Dermis microvascular lymphatic vessel endothelial cell (primary cell): ENCODE measurements around the gene RHEB. TPM values are rescaled to one million over a fixed set of nuclear protein-coding genes. Genes with fewer than 3 reads are reported as not detected.

Experiments used
- DNase-seq, 2 donors: peaks; one replicate each; pipeline versions ENCODE4 v3.0.0 to v3.0.0-alpha.2; 2010; ENCODE audit warnings: low read depth in 2 of 2
- total RNA-seq: library from RNA; depleted of rRNA; stranded (reverse); fragments of >200 nt; gene quantifications from 2 replicates; pipeline ENCODE4 v1.2.1, GENCODE V29; 2014

RHEB gene
- total RNA-seq, 1 donor from 2014 or later, result 53.4 TPM

DNA sequence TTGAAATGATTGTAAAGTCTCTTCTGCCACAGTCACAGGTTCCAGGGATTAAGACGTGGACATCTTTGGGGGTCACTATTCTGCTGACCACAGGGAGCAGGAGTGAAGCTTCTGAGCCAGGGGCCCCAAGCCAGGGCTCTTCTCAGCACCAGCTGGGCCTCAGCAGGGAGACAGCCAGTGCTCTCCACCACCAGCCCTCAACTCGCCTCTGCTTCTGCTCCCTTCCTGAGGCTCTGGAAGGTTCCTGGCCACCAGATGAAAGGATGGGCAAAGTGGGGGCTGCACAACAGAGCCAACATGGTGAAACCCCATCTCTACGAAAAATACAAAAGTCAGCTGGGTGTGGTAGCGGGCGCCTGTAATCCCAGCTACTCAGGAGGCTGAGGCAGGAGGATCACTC, 68.5 kb downstream of the RHEB start:
- DNase-seq, result no peak

DNA sequence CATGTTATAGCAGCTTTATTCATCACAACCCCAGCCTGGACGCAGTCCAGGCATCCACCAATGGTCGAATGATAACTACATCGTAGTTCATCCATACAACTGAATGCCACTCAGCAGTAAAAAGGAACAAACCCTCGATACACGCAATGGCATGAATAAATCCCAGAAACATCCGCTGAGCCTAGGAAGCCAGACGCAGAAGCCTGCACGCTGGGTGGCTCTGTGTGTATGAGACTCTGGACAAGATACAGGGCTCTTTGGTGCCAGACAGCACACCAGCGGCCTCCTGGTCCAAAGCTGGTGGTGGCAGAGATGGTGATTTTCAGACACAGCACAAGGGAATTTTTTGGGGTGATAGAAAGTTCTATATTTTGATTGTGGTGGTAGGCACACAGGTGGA, 69.7 kb downstream of the RHEB start:
- DNase-seq, result no peak

DNA sequence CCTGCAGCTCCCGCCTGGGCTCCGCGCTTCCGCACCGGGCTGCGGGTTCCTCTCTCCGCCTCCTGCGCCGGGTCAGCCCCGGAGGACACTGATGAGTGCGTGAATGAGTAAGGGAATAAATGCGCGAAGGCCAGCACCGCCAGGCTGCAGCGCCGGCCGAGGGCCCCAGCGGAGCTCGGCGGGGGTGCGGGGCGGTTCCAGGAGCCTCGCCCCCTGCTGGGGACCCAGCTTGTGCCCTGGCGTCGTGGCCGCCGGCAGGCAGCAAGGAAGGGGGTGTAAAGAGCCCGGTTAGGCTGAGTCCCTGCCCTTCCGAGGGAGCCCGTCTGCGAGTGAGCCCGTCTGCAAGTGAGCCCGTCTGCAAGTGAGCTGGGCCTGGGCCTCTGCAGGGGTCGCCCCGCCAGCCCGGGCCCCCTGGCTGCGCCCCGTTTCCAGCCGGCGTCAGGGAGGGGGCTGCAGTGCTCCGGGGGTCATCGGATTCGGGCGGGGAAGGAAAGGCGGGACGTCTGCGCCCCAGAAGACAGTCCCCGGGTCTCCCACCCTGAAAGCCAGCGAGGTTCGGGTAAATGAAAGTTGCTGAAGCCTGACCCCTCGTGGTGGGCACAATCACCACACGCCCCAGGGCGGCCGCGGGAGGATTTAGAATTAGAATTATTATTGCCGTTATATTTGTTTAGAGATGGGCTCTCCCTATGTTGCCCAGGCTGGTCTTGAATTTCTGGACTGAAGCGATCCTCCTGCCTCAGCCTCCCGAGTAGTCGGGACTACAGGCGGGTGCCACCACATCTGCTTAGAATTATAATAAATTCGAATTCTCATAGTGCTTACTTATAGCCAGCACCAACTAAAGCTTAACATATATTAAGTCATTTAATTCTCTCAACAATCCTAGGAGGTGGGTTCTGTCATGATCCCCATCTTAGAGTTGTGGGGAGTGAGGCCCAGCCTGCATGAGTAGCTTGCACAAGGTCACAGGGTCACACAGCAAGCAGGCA, 71.1 kb downstream of the RHEB start:
- DNase-seq, result peak; percentile 25 to 58

DNA sequence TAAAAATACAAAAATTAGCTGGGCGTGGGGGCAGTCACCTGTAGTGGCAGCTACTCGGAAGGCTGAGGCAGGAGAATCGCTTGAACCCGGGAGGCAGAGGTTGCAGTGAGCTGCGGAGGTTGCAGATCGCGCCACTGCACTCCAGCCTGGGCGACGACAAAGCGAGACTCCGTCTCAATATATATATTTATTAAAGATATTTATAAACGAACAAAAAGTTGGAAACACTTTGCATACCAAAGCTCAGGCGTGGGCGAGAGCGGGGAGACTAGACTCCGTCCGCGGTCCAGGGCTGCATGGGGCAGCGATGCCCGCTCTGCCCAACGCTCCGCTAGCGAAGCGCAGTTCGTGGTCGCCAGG, 71.8 kb downstream of the RHEB start:
- DNase-seq, result no peak

DNA sequence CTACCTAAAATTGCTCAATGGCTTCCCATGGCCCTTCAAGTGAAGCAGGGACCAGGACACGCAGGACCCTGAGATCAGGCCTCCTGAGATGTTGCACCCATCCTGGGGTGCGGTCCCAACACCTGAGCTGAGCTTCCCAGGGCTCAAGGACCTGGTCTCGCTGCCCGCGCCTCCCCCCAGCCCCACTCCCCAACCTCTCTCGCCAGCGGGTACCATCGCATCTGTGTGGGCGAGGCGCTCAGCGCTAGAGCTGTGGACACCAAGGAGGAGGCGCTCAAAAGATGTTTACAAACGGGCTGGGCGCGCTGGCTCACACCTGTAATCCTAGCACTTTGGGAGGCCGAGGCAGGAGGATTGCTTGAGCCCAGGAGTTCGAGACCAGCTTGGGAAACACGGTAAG, 72.4 kb downstream of the RHEB start:
- no peak for DNase-seq

DNA sequence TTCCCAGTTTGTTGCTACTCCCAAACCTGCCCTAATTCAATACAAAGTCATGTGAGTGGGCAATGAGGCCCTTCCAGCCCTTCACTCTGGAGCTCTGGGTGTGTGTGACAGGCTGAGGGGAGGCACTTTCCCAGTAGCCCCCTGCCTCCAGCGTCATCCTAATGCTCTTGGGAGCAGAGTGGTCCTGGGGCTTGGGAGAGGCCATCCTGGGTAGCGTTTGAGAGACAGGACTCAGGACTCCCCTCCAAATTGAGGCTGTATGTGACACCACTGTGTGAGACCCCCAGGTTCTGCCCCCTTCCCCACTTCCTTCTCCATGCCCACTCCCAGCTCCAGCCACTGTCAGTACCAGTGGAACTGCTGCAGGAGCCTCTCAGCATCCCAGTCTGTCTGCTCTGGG, 73.3 kb downstream of the RHEB start:
- DNase-seq, result no peak

DNA sequence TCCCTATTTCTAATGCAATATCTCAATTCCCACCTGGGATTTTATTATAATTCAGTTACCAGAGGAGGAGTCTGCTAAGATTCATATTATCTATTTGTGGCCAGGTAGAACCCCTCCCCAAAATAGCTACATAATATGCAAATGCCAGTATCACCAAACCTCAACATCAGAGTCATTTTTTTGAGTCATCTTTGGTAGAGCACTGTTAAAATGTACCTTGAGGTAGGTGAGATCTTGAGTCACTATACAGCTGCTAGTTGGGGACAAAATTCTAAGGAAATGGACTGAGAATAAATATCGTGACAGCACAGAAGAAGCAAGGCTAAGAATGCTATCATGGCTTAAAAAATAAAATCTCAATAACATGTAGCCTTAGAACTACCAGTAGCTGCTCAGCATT, 75.1 kb downstream of the RHEB start:
- no peak for DNase-seq

DNA sequence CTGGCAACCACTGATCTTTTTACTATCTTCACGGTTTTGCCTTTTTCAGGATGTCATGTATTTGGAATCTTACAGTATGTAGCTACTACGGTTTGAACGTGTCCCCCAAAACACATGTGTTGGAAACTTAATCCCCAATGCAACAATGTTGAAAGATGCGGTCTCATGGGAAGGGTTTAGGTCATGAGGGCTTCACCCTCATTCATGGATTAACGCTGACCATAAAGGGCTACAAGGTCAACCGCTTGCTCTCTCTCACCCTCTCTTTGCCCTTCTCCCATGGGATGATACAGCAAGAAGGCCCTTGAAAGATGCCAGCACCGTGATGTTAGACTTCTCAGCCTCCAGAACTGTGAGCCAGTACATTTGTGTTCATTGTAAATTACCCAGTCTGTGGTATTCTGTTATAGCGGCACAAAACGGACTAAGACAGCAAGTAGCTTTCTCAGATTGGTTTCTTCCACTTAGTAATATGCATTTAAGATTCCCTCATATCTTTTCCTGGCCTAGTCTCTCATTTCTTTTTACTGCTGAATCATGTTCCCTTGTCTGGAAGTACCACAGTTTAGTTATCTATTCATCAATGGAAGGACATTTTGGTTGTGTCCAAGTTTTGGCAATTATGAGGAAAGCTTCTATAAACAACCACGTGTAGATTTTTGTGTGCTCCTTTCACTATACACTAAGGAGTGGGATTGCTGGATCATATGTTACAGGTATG, 76.8 kb downstream of the RHEB start:
- DNase-seq, result no peak

DNA sequence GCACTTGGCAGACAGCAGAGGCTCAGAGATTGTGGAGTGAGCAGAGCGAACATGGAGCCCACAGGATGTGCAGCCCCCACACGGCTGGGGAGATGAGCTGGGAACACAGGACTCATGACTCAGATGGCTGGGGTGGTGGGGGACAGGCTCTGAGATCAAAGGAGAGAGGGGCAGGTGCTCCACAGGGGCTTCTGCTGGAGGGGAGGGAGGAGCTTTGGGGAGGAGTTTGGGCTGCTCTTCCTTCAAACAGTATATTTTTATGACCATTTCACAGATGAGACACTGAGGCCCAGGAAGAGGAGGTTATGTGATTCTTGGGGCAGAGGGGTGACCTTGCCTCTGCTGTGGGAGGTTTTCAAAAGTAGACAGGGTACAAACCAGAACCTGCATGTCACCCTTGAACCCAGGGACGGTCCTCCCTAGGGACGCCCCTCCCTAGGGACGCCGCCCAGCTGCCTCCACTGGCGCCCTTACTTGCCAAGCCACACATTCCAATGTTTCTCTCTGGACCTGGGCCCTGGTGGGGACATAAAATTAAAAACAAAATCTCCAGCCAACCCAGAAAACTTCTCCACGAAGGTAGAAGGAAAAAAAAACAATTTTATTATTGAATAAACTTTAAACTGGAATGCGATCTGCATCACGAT, 78.8 kb downstream of the RHEB start:
- DNase-seq, result no peak

DNA sequence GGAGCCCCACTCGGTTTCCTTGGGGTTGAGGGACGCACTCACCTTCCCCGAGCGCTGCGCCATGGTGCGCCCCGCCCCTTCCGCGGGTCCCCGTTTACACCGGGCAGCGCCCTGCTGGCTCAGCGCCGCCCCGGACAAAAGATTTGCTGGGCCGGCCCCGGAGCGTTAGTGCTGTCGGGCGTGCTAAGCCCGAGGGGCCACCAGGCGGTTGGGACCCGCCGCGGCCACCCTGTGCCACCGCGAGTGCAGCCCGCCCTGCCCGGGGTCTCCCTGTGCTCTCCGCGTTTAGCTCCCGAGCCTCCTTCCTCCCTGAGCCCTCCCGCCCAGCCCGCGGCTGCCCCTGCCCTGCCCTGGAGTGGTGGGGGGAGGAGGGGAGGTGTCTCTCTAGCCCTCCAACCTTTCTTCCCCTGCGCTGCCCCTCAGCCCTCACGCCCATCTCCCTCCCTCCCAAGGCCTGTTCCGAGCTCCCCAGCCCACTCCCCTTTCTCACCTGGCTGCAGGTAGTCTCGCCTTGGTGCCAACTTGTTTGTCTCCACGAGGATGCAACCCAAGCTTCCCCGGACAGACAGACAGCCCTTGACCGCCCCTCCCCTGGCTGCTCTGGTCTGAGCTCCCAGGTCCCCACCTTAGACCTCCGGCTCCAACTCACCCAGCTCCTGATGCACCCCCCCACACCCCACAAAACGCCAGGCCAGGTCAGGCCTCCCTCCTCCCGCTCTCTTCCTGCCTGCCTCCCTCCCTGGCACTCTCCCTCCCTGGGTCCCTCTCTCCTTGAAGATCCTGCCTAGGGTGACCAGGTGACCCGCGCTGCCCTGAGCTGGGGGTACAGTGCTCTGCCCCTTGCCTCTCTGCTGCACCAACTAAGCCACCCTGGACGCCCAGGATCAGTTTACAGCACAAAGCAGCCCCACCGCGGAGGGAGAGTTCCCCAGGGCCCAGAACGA, 79.6 kb downstream of the RHEB start, which contains the start of gene CRYGN:
TSS of gene CRYGN (minus strand) at position 287 of the 944 bp plus-strand sequence. CDS start at position 63, 224 bp downstream.
- DNase-seq, result no peak

DNA sequence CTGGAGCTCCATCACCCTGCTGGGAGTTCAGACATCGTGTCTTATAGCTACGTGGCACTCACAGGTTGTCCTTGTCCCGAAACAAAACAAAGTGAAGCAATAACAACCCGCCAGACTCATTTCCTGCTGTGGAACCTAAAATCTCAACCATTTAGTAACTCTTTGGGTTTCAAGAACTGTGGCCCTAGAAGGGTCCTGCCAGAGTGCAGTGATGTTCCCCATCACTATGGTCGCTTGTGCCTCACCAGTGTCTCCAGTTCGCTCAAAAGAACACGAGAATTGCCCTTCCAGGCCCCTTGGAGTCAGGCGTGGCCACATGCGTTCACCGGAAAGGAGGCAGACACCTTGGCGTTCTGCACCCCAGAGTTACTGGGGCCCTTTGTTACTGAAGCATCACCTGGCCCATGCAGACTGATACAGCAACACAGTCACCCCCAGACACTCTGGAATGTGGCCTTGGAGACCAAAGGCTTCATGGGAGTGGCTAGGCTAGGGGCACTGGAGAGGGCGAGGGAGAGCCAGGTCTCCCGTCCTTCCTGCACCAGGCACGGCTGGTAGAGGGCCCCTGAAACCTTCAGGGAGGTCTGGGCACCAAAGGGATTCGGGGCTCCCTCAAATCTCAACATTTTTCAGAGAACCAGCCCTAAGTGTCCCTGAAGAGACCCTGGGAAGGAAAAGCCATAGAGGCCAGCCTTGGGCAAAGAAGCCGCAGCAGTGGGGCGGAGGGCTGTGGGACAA, 80.7 kb downstream of the RHEB start:
- no peak for DNase-seq

DNA sequence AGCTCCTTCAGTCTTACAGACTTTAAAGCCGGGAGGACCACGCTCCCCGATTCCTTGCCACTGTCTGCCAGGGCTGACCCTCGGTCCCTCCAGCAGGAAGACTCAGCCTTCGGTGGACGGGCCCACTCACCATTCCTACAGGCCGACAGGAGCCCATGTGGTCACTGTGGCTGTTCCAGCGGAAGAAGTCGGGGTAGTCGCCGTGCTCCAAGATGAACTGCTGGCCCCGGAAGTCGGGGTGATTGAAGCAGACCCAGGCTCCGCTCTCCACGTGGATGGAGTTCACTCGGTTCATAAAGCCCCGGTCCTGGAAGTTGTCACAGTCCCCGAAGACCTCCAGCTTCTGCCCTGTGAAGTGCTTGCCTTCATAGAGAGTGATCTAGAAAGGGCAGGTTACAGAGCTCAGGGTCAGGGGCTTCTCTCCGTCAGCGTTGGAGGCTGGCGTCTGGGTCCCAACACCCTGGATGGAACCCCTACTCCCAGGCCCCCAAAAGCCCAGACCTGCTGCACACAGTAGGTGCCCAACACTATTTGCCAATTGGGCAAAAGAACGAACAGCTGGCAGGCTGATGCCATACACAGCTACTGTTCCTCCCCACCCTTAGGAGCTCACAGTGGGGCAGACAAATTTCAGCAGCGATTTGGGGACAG, 81.7 kb downstream of the RHEB start:
- no peak for DNase-seq

DNA sequence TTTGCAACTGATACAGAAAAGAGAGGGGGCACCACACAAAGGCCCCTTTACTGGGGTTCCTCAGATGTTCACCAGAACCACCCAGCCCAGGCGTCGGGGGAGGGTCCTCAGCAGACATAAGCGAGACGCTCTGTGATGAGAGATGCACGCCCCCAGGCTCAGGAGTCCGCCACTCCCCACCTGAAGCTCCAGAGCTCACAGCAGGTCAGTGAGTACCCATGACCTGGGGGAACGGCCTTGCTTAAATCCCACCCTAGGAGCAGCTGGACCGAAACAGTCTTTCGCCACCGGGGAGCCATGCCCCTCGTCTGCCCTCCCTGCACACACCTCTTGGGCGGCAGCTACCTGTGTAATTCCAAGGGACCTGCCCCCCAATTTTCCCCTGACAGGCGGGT, 82.5 kb downstream of the RHEB start:
- no peak for DNase-seq

DNA sequence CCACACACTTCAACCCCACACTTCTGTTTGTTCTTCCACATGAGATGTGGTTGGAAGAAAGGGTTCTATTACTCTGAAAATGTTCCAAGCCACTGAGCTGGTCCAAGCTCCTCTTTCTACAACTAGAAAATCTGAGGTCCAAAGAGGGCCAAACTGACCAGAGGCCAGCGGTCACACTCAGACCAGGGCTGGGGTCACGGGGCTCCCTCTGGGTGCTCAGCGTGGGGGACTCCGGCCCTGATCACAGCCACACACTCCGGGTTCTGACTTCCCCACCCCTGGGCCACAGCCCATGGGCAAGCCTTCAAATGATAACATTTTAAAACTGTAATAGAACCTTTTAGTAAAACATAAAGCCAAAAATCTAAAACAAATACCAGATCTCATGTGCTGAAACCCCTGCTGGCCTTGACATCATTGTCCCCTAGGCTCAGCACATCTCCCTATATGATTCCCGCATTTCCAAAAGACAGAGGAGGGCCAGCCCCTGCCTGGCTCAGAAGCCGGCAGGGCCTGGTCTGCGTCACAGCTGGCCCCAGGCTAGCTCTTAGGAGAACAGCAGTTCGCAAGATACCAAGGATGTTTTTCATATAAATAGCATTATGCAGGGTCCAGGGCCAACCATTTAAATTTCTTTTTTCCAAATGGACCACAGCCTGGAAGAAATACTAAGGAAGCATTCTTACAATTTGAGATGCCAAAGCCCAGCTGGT, 83.1 kb downstream of the RHEB start:
- no peak for DNase-seq

DNA sequence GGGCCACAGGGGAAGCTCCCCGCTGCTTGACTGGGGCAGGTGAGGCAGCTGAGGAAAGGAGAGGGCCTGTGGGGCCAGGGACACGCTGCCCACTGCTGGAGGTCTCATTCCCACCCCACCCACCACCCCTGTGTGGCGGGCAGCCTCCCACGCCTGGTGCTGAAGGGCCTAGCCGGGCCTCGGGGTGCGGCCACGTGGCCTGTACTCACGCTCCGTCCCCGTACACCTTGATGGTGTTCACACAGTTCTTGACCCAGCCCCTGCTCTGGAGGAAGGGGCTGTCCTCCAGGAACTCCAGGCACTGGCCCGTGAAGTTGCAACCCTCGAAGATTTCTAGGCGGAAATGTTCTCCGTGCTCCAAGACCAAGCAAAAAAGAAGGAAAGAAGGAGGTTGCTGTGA, 83.7 kb downstream of the RHEB start:
- no peak for DNase-seq

DNA sequence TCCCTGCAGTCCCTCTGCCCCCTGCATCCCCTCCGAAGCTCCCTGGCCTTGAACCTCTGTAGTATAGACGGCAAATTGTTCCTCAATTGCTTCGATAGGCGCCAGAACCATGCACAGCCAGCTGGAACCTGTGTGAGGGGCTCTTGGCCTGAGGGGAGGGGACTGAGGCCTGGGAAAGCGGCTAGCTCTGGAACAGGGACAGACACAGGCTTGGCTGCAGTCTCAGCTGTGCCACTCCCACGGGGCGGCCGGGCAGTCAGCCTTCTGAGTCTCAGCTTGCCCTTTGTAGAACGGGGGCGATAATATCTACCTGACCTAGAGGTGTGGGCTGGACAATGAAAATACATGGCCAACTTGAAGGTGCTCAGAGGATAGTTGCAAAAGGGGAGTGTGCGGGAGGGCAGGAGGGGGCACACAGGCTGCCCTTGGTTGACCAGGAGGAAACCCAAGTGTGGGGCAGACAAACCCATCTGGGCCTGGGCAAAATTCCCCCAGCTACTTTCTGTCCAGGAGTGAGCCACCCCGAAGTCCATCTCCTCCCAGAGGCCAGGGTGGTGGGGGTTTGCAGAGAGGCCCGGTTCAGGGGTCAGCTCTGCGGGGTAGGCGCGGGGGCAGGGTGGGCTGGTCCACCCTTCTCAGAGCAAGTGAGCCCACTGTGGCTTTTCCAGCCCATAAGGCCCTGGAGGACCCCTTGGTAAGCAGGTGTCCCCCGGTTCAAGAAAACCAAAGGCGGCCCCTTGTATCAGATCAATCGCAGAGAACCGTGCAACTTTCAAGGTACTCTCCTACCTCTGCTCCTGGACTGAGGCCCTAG, 84.4 kb downstream of the RHEB start:
- DNase-seq, result no peak

DNA sequence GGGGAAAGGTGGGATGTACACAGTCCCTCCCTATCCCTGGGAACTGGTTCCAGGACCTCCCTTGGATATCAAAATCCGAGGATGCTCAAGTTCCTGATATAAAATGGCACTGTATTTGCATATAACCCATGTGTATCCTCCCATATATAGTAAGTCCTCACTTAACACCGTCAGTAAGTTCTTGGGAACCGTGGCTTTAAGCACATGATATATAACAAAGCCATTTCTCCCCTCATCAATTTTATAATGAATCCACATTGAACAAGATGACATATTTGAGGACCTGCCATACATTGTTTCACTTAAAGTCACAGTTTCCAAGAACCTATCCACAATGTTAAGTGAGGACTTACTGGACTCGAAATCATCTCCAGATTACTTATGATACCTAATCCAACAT, 85.1 kb downstream of the RHEB start:
- no peak for DNase-seq

DNA sequence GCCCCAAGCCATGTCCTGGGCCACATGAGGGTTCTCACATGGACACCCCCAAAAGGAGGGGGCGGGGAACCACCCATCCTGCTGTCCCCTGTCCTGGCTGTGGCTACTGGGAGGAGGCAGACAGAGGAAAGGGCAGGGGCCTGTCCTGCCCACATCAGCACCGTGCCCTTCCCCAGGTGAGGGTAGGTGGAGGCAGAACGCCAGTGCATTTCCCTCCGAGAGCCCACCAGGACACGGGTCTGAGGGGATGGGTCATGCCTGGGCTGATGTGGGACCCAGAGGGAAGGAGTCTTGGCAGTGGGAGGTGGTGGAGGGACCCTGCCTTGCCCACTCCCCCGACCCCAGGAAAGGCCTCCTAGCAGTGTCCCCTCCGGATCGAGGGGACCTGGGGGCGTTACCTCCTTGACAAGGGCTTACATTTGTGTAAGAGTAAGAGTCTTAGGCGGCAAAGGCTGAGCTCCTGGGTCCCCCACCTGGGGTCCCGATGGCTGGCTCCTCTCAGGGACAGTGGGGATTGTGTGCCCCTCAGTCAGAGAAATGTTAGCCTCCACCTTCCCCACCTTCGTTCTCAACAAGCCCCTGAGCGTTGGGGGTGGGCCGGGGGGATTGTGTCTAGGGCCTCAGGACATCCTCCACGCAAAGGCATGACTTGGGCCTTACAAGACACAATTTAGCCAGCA, 85.8 kb downstream of the RHEB start:
- DNase-seq, result no peak
